HepG2 (cell line): ENCODE results near the gene BACH2. TPM values are rescaled to one million over a fixed set of nuclear protein-coding genes. Genes with fewer than 3 reads are reported as not detected.

Source experiments
- CTCF ChIP-seq: sonication (generic); formaldehyde crosslinking; IDR thresholded peaks from 2 replicates; pipeline ENCODE4 v1.5.0; 2020; ENCODE audit warnings: mild to moderate bottlenecking, missing genetic modification reagents, moderate library complexity
- ETV6 ChIP-seq: sonication (generic); formaldehyde crosslinking; conservative IDR thresholded peaks from 2 replicates; pipeline ENCODE4 v1.4.0; 2020; ENCODE audit warnings: missing genetic modification reagents
- FOSL2 ChIP-seq: sonication (generic); formaldehyde crosslinking; IDR thresholded peaks from 2 replicates; pipeline ENCODE4 v1.4.0; 2020; ENCODE audit warnings: missing genetic modification reagents
- MZF1 ChIP-seq: sonication (generic); formaldehyde crosslinking; IDR thresholded peaks from 2 replicates; pipeline ENCODE4 v1.8.1; 2023; ENCODE audit warnings: mild to moderate bottlenecking, missing genetic modification reagents, borderline replicate concordance
- PRDM4 ChIP-seq: sonication (generic); formaldehyde crosslinking; IDR thresholded peaks from 2 replicates; pipeline ENCODE4 v1.9.0; 2021; ENCODE audit warnings: missing genetic modification reagents, borderline replicate concordance
- RNF2 ChIP-seq: fragments of 450-650 bp; conservative IDR thresholded peaks from 2 replicates; pipeline ENCODE4 v1.6.1; 2016; ENCODE audit warnings: low read depth
- SRF ChIP-seq: IDR thresholded peaks from 2 replicates; pipeline ENCODE4 v1.6.1; 2011; ENCODE audit warnings: mild to moderate bottlenecking, low read depth, low read length, moderate library complexity
- SRY ChIP-seq: sonication (generic); formaldehyde crosslinking; IDR thresholded peaks from 2 replicates; pipeline ENCODE4 v1.8.0; 2022; ENCODE audit warnings: mild to moderate bottlenecking, missing genetic modification reagents
- ZNF567 ChIP-seq: sonication (generic); formaldehyde crosslinking; IDR thresholded peaks from 2 replicates; pipeline ENCODE4 v1.8.1; 2023; ENCODE audit warnings: mild to moderate bottlenecking, missing genetic modification reagents, borderline replicate concordance
- ZNF609 ChIP-seq: sonication (generic); formaldehyde crosslinking; IDR thresholded peaks from 2 replicates; pipeline ENCODE4 v1.4.0; 2020; ENCODE audit warnings: mild to moderate bottlenecking, missing genetic modification reagents, borderline replicate concordance
- polyA plus RNA-seq, 8 experiments: library from polyadenylated mRNA; depleted of rRNA in 3 of 8; stranded (reverse) in 7 of 8; unstranded in 1 of 8; fragments of >200 nt; fragmentation: Illumina TruSeq in 4 of 8; extraction: Trizol in 4 of 8; gene quantifications; 2 replicates each; pipeline versions ENCODE4 v1.2.1 to v1.2.3, GENCODE V29; 2011 to 2016; ENCODE audit warnings: low read depth in 4 of 8, missing spikeins in 1 of 8, mixed read lengths in 1 of 8; ENCODE audit not compliant: insufficient read depth in 1 of 8
- total RNA-seq, 5 experiments: library from RNA; depleted of rRNA; stranded (reverse); fragments of >200 nt; fragmentation: Illumina TruSeq; extraction: Trizol; gene quantifications; 2 replicates each; pipeline ENCODE4 v1.2.3, GENCODE V29; 2016; ENCODE audit warnings: low read depth in 1 of 5

Gene BACH2
- total and polyA plus RNA-seq, 2 of the 13 experiments (the other 11 are each of a cell fraction or from before 2014, with no cell fraction given), result 0.01 TPM; not detected in 1

- TF ChIP-seq CTCF (CRISPR knock-in tag), result peak; percentile 32; the same call in 1 of the 2 replicates
- no peak for TF ChIP-seq MZF1 (CRISPR knock-in tag)
- no peak for TF ChIP-seq SRF
- no peak for TF ChIP-seq SRY
- no peak for TF ChIP-seq ZNF567
- no peak for TF ChIP-seq ETV6 (CRISPR knock-in tag)
- TF ChIP-seq ZNF609 (CRISPR knock-in tag), result no peak
- 0 out of 2 replicates have a peak, but pooled peaks have one; percentile 35 for TF ChIP-seq FOSL2
- no peak for TF ChIP-seq PRDM4 (CRISPR knock-in tag)
- TF ChIP-seq RNF2, result no peak
- TF ChIP-seq, all 625 proteins: peak for 19
Observed at GRCh38 chr6:89951574-89952104, 345.0 kb downstream of the BACH2 start (continued).
